IPS DF 6.9 (cell line): ENCODE results near the gene ACTA1.

ENCODE experiments used
- DNase-seq: peaks from one replicate; pipeline ENCODE4 v3.0.0-alpha.2; 2013; ENCODE audit warnings: low read depth, low spot score
- H3K27ac ChIP-seq: one replicate; pipeline ENCODE4 v1.5.1; 2013; ENCODE audit warnings: low read length, control low read depth
- H3K27me3 ChIP-seq: 2 replicates; pipeline ENCODE4 v1.6.1; 2013; ENCODE audit warnings: mild to moderate bottlenecking, low read length; ENCODE audit not compliant: control insufficient read depth, insufficient read depth
- H3K36me3 ChIP-seq: 2 replicates; pipeline ENCODE4 v1.6.1; 2013; ENCODE audit warnings: low read length; ENCODE audit not compliant: control insufficient read depth, insufficient read depth
- H3K4me1 ChIP-seq: 2 replicates; pipeline ENCODE4 v1.6.1; 2013; ENCODE audit warnings: low read length; ENCODE audit not compliant: control insufficient read depth, insufficient read depth
- H3K4me3 ChIP-seq: 2 replicates; pipeline ENCODE4 v1.5.1; 2013; ENCODE audit warnings: mild to moderate bottlenecking, low read length
- H3K9me3 ChIP-seq: 2 replicates; pipeline ENCODE4 v1.6.1; 2013; ENCODE audit warnings: low read length, inconsistent platforms; ENCODE audit not compliant: control insufficient read depth, insufficient read depth
- WGBS: extraction: QIAGEN DNeasy Blood & Tissue Kit; methylation state at CpG from one replicate; pipeline ENCODE4 v1.1.7; 2013; ENCODE audit warnings: mixed read lengths, missing lambda C conversion rate; ENCODE audit not compliant: insufficient read length, insufficient coverage; 5-methylcytosine and 5-hydroxymethylcytosine counted together

The ACTA1 gene

DNA sequence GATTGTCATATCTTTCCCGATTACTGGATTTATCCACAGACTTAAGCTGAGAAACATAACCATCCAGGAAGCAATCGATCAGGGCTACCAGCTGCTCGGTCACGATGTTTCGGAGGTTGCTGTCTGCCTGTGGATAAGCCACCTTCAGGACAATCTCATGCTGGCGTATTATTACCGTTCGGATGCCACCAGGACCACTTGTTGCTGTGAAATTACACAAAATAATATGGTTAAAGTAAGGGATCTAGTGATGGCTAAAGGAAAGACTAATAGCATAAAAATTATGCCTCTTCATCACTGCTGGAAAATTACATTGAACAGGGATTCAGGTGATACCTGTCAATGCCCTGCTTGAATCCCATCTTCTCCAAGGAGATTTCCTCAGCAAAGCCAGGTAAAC is 30.8 kb upstream of the ACTA1 start:
- no peaks in the 10 kb centered on the region for H3K9me3 ChIP-seq
- H3K4me1 ChIP-seq, result no peaks in the 10 kb centered on the region
- no peak for DNase-seq
- no peak overlapping the region for H3K27ac ChIP-seq
- H3K27me3 ChIP-seq, result no peaks in the 10 kb centered on the region
- WGBS, result no CpG with 5 or more reads among the region's 8 CpGs
- peaks cover 11% of the 10 kb centered on the region; the same call in 1 of the 2 replicates for H3K36me3 ChIP-seq
- no peak overlapping the region for H3K4me3 ChIP-seq

DNA sequence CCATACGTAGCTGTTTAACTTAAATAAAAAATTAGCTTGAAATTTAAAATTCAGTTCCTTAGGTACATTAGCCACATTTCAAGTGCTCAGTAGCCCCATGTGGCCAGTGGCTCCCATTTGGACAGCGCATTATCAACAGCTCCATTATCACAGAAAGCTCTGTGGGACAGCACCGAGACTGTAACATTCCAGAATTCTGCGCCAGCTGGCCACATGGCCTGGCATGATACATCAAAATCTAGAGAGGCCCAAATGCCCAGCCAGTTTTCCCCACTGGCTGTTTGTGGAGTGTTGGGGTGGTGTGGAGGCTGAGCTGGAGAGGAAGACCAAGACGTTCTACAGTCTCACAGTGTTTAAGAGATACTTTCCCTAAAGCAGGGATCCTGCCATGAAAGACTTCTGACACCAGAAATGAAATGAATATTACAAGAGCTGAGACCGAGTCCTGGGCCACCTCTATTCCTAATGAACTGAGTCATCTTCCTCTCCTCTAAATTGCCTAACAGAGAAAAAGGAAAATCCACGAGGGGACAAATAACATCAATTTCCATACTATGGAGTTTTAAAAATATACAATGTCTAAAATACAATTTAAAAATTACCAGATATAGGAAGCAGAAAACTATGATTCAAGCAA is 27.3 kb upstream of the ACTA1 start:
- H3K4me3 ChIP-seq, result no peak overlapping the region
- H3K27me3 ChIP-seq, result no peaks in the 10 kb centered on the region
- no peak for DNase-seq
- H3K36me3 ChIP-seq, result peaks cover 6% of the 10 kb centered on the region; the same call in 1 of the 2 replicates
- H3K27ac ChIP-seq, result no peak overlapping the region
- no CpG with 5 or more reads among the region's 7 CpGs for WGBS
- no peaks in the 10 kb centered on the region for H3K4me1 ChIP-seq
- H3K9me3 ChIP-seq, result no peaks in the 10 kb centered on the region

DNA sequence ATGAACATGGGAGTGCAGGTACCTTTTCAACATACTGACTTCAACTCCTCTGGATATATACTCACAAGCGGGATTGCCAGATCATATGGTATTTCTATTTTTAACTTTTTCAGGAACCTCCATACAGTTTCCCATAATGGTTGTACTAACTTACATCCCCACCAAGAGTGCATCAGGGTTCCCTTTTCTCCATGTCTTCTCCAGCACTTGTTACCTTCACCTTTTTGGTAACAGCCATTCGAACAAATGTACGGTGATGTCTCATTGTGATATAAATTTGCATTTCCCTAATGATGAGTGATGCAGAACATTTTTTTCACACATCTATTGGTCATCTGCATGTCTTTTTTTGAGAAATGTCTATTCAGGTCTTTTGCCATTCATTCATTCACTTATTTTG is 25.9 kb upstream of the ACTA1 start:
- Histone ChIP-seq H3K4me1 (no peaks in the 10 kb centered on the region), H3K27me3 (no peaks in the 10 kb centered on the region), H3K9me3 (no peaks in the 10 kb centered on the region), H3K27ac (no peak overlapping the region), H3K36me3 (peaks cover 11% of the 10 kb centered on the region; the same call in 1 of the 2 replicates), H3K4me3 (no peak overlapping the region)
- WGBS, result no CpG with 5 or more reads among the region's 3 CpGs
- DNase-seq, result no peak

DNA sequence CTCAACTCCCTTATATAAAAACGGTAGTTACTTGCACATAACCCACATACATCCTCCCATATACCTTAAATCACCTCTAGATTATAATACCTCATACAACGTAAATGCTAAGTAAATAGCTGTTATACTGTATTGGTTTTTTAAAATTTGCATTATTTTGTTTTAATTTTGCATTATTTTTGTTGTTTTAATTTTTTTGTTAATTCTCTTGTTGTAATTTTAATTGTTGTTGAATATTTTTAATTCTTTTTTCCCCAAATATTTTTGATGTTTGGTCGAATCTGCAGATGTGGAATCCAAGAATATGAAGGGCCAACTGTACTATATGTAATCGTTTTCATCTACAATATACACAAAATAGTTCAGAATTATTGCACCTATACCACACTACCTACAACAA is 23.5 kb upstream of the ACTA1 start:
- 100% methylated on average over 1 of the region's 4 CpGs for WGBS
- peaks cover 8% of the 10 kb centered on the region; the same call in 1 of the 2 replicates for H3K36me3 ChIP-seq

DNA sequence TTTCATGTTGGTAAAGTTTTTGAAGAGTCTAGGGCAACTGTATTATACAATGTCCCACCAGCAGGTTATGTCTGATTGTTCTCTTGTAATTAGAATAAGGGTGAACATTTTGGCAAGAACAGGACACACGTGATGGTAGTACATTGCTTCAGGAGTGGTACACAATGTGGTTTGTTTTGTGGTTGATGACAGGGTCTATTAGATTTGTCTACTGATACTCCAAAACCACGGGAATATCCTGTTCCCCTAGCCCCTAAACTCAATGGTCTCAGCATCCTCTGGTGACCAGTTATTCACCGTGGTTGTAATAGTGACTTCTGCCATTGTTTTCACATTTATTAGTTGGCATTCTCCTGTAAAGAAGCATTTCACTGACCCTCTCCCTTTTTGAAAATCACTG is 22.1 kb upstream of the ACTA1 start:
- no CpG with 5 or more reads among the region's 3 CpGs for WGBS
- H3K27me3 ChIP-seq, result no peaks in the 10 kb centered on the region
- H3K36me3 ChIP-seq, result peaks cover 5% of the 10 kb centered on the region; the same call in 1 of the 2 replicates
- H3K4me3 ChIP-seq, result no peak overlapping the region
- no peak for DNase-seq
- no peaks in the 10 kb centered on the region for H3K4me1 ChIP-seq
- H3K9me3 ChIP-seq, result no peaks in the 10 kb centered on the region
- H3K27ac ChIP-seq, result no peak overlapping the region

More for the DNA sequence above, 23.5 kb upstream of the ACTA1 start:
- Histone ChIP-seq H3K27me3 (no peaks in the 10 kb centered on the region), H3K4me1 (no peaks in the 10 kb centered on the region), H3K9me3 (no peaks in the 10 kb centered on the region), H3K4me3 (no peak overlapping the region), H3K27ac (no peak overlapping the region)
- DNase-seq, result no peak

DNA sequence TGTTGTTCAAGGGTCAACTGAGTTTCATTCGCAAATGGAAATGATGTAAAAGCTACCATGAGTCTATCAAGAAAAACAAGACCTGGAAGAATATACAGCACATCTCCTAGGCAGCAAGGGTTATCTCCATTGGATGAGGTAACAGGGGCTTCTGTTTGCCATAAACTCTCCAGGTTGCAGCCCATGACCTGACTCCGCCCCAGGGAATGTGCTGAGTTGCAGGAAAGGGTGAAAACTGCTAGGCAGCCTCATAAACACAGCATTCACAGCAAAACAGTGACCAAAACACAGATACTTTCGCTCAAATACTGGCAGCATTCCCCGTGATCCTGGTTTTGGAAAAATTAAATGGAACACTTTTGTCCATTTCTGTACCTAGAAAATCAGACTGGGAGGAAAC is 20.2 kb upstream of the ACTA1 start:
- H3K27ac ChIP-seq, result no peak overlapping the region
- peaks cover 5% of the 10 kb centered on the region; the same call in 1 of the 2 replicates for H3K36me3 ChIP-seq
- no peaks in the 10 kb centered on the region for H3K9me3 ChIP-seq
- H3K4me1 ChIP-seq, result no peaks in the 10 kb centered on the region
- H3K27me3 ChIP-seq, result no peaks in the 10 kb centered on the region
- no peak for DNase-seq
- no peak overlapping the region for H3K4me3 ChIP-seq
- no CpG with 5 or more reads among the region's 4 CpGs for WGBS

DNA sequence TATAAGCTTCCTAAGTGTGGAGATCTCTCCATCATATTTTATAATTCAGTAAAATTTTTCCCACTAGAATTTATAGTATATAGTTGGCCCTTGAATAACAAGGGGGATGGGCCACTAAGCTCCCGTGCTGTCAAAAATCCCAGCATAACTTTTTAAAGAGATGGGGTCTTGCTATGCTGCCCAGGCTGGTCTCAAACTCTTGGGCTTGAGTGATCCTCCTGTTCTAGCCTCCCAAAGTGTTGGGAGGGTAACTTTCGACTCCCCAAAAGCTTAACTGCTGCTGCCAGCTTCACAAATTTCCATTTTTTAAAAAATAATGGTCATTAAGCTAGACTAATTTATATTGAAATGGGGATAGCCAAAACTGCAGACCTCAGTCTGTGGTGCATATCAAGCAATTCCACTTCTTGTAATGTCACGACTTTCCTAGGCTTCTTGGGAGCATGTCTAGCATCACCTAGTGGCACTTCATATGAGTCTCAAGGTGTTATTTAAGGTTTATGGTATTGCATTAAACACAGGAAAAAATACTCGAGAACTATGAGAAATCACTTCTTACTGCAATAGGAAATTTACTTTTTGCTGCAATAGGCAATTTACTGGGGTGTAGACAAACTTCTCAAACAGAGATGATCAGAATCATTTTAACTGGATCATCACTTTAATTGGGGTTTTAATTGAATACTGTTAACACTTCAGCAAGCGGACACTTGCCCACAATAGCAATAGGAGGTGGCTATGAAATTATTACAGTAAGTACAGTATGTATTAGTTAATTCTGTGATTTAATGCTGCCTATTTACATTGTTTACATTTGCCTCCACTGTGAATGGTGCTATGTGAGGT is 19.3 kb upstream of the ACTA1 start:
- no peaks in the 10 kb centered on the region for H3K9me3 ChIP-seq
- no peak overlapping the region for H3K4me3 ChIP-seq
- no peaks in the 10 kb centered on the region for H3K27me3 ChIP-seq
- WGBS, result no CpG with 5 or more reads among the region's 5 CpGs
- no peak overlapping the region for H3K27ac ChIP-seq
- DNase-seq, result no peak
- H3K4me1 ChIP-seq, result no peaks in the 10 kb centered on the region
- peaks cover 7% of the 10 kb centered on the region; the same call in 1 of the 2 replicates for H3K36me3 ChIP-seq

DNA sequence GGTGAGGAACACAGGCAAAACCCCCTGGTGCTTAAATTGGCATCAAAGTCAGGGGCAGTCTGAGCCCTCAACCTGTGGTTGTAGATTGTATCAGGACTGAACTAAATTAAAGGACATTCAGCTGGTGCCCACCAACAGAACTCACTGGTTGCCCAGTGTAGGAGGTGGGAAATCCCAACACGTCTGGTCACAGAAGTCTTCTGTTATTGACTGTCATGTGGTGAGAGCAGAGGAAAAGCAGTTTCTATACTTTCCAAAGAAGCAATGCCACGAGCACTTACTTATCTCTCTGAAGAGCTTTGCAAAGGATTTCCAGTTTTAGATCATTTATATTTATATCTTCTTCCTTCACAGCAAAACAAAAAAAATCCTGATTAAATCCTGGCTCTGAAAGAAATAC is 15.0 kb upstream of the ACTA1 start:
- Histone ChIP-seq H3K4me1 (no peaks in the 10 kb centered on the region), H3K27me3 (no peaks in the 10 kb centered on the region; the same call in 1 of the 2 replicates), H3K36me3 (peaks cover 6% of the 10 kb centered on the region; the same call in 1 of the 2 replicates), H3K9me3 (no peaks in the 10 kb centered on the region), H3K4me3 (no peak overlapping the region), H3K27ac (no peak overlapping the region)
- no CpG with 5 or more reads among the region's 2 CpGs for WGBS
- DNase-seq, result no peak

DNA sequence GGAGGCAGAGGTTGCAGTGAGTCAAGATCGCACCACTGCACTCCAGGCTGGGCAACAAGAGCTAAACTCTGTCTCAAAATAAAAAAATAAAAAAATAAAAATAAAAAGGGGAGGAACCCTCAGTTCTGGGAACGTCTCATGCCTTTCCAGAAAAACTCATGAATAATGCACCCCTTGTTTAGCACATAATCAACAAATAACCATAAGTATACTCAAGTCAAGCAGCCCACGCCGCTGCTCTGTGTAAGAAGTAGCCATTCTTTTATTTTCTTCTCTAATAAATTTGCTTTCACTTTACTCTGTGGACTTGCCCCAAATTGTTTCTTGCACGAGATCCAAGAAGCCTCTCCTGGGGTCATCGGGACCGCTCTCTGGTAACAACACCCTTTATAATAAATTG is 14.5 kb upstream of the ACTA1 start:
- no CpG with 5 or more reads among the region's 7 CpGs for WGBS
- no peaks in the 10 kb centered on the region; the same call in 1 of the 2 replicates for H3K27me3 ChIP-seq
- peaks cover 6% of the 10 kb centered on the region; the same call in 1 of the 2 replicates for H3K36me3 ChIP-seq

DNA sequence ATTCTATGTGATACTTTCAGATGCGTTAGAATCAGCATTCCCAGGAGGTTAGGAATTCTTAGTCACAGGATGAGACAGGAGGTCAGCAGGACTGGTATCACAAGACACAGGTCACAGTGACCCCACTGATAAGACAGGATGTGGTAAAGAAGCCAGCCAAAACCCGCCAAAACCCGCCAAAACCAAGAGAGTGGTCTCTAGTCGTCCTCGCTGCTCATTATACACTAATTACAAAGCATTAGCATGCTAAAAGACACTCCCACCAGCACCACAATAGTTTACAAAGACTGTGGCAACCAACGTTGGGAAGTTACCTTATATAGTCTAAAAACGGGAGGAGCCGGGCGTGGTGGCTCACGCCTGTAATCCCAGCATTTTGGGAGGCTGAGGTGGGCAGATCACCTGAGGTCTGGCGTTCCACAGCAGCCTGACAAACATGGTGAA is 13.9 kb upstream of the ACTA1 start:
- no CpG with 5 or more reads among the region's 11 CpGs for WGBS
- H3K9me3 ChIP-seq, result no peaks in the 10 kb centered on the region
- peaks cover 6% of the 10 kb centered on the region; the same call in 1 of the 2 replicates for H3K36me3 ChIP-seq
- H3K27me3 ChIP-seq, result no peaks in the 10 kb centered on the region; the same call in 1 of the 2 replicates
- H3K4me1 ChIP-seq, result no peaks in the 10 kb centered on the region
- DNase-seq, result no peak
- no peak overlapping the region for H3K4me3 ChIP-seq
- H3K27ac ChIP-seq, result no peak overlapping the region

More for the DNA sequence above, 14.5 kb upstream of the ACTA1 start:
- Histone ChIP-seq H3K4me3 (no peak overlapping the region), H3K27ac (no peak overlapping the region), H3K9me3 (no peaks in the 10 kb centered on the region), H3K4me1 (no peaks in the 10 kb centered on the region)
- DNase-seq, result no peak
